ENCODE data around the gene ABHD14A.
A peak's percentile ranks its signal among the peaks of the same experiment; 100 is the strongest.
"Not testable (repeated sequence)": the region's sequence is repeated elsewhere in the genome, so short reads cannot be mapped to it uniquely, and the experiment has no call there.

The ABHD14A gene

GRCh38 chr3:51975852-51976549 lies 1.1 kb downstream of the ABHD14A start:
- DNase-seq, result no peak

DNA sequence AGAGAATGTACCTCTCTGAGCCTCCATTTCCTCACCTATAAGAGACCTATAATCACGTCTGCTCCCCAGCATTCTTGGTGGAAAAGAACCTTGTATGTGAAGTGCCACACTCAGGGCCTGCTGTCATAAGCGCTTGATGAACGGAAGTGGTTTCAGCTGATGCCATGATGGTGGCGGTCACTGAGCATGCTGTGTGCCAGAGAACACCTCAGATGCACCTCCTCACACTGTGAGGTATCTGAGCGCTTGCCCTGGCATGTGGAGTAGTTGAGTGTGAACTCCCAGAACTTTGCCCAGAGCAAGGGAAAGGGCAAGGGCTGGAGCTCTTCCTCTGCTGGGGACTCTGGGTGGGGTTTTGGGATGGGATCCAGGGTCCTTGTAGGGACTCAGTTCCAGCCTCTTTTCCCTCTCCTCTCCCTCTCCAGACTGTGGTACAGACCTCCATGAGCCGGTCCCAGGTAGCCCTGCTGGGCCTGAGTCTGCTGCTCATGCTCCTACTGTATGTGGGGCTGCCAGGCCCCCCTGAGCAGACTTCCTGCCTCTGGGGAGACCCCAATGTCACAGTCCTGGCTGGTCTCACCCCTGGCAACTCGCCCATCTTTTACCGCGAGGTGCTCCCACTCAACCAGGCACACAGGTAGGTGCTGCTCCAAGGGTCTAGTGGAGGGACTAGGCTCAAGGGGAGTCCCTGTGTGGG lies 2.7 kb downstream of the ABHD14A start:
- no peak for DNase-seq

DNA sequence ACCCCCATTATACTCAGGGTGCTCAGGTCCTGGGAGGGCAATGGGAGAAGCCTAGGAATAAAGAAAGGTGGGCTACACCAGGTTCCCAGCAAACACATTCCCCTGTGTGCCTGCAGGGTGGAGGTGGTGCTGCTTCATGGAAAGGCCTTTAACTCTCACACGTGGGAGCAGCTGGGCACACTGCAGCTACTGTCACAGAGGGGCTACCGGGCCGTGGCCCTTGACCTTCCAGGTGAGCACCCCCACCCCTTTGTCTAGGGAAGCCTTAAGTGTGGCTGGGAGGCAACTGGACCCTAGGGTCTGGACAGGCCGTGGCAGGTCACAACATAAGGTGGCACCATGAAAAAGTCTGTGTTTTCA lies 3.3 kb downstream of the ABHD14A start:
- no peak for DNase-seq

DNA sequence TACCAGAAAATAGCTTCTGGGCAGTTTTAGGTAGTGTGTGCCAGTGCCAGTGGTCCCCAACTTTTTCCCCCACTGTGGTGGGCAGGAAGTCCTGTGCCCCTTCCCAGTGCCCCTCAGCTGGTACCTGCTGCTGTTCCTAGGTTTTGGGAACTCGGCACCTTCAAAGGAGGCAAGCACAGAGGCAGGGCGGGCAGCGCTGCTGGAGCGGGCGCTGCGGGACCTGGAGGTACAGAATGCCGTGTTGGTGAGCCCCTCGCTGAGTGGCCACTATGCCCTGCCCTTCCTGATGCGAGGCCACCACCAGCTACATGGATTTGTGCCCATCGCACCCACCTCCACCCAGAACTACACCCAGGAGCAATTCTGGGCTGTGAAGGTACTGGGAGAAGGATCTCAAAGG lies 5.4 kb downstream of the ABHD14A start:
- DNase-seq, result no peak

GRCh38 chr3:51982352-51982837 lies 7.5 kb downstream of the ABHD14A start:
- DNase-seq, result no peak

DNA sequence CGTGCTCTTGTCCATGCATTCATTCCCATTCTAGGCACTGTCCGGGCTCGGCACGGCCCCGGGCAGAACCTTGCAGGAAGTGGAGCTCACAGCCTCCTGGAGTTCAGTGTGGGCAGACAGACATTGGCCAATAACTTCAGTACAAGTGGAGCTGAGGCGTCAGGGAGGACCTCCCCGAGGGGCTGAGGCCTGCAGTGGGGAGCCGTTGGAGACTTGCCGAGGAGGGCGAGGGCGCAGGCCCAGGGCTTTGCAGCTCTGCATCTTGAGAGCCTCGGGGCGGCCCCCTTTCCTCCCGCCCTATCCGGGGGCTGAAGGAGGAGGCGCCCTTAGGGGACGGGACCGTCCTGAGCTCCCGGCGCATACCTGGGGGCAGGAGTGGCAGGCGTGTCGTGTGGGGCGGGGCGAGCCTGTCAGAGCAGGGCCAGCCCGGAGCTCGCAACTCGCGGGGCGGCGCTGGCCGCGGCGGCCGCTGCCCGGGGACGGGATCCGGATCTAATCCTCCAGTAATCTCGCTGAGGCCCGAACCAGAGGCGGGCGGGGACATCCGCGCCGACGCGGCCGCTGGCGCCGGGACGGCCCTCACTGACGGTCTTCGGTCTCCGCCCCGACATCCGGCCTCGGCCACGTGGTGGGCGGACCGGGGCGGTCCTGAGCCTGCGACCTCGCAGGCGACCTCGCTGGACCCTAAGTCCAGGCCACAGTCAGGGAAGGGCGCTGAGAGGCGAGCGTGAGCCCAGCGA lies 8.1 kb downstream of the ABHD14A start, which contains the start of gene ACY1:
ACY1 (plus strand) TSS at position 698 of the 740 bp plus-strand sequence. CDS start 530 bp downstream, outside the sequence.
- no peak for DNase-seq

DNA sequence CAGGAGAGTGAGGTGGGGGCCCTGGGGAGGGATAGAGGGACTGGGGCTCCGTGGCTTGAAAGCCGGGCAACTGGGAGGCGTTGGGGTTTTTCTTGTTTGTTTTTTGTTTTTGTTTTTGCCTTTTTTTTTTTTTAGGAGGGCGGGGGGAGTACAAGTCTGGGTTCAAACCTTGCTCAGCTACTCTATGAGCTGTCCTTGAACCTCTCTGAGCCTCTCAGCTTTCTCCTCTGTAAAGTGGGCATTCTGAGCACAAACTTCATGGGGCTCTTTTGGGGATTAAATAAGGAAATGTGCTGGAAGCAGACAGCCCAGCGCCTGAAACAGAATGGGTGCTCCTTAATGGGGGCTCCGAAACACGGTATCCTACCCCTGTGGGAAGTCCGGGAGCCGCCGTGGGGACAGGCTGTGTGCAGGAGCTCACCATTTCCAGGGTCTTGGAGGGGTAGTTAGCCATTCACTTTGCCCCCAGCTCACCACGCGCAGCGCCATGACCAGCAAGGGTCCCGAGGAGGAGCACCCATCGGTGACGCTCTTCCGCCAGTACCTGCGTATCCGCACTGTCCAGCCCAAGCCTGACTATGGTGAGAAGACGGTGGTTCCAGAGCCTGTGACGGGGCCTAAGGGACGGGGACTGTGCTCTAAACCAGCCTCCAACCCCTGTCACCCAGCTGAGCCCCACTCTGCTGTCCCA lies 8.9 kb downstream of the ABHD14A start:
- DNase-seq, result no peak

- no peak for DNase-seq
Measured at GRCh38 chr3:51984269-51984647, 9.4 kb downstream of the ABHD14A start.

- no peak for DNase-seq
Measured at GRCh38 chr3:51985063-51985462, 10.2 kb downstream of the ABHD14A start.

- no peak for DNase-seq
Measured at GRCh38 chr3:51986010-51986947, 11.4 kb downstream of the ABHD14A start.

DNA sequence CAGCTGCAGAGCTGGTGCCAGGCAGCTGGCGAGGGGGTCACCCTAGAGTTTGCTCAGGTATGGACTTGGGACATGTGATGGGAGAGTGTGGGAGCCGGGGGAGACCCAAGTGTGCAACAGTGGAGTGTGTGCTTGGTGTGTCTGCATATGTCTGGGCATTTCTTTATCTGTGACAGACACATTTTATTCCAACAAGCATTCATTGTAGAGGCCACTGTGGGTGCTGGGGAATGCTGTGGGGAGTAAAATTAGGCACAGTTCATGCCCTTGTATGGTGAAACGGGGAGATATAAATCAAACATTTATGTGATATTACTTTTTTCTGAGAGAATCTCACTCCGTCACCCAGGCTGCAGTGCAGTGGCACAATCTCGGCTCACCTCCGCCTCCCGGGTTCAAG lies 12.7 kb downstream of the ABHD14A start:
- DNase-seq, result no peak

DNA sequence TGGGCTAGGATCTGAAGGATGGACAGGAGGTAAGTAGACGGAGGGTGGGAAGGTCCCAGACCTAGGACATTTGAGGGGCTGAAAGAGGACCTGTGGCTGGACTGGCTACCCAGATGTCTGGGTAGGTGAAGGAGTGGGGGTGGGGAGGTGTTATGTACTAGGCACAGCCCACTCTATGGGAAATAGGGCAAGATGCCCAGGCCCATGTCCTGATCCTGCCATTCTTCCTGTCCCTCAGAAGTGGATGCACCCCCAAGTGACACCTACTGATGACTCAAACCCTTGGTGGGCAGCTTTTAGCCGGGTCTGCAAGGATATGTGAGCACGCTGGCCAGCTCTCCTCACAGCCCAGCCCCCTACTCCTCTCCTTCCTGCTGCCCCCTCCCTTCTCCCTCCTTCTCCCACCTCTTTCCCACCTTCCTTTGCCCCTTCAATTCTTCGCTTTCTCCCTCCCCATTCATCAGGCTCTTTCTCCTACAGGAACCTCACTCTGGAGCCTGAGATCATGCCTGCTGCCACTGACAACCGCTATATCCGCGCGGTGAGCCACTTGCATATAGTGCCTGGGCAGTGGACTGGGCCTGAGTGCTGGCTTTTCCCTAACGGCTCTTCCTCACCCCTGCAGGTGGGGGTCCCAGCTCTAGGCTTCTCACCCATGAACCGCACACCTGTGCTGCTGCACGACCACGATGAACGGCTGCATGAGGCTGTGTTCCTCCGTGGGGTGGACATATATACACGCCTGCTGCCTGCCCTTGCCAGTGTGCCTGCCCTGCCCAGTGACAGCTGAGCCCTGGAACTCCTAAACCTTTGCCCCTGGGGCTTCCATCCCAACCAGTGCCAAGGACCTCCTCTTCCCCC lies 13.7 kb downstream of the ABHD14A start:
- DNase-seq, result no peak

GRCh38 chr3:51990501-51990971 lies 15.7 kb downstream of the ABHD14A start:
- DNase-seq, result not testable (repeated sequence)

DNA sequence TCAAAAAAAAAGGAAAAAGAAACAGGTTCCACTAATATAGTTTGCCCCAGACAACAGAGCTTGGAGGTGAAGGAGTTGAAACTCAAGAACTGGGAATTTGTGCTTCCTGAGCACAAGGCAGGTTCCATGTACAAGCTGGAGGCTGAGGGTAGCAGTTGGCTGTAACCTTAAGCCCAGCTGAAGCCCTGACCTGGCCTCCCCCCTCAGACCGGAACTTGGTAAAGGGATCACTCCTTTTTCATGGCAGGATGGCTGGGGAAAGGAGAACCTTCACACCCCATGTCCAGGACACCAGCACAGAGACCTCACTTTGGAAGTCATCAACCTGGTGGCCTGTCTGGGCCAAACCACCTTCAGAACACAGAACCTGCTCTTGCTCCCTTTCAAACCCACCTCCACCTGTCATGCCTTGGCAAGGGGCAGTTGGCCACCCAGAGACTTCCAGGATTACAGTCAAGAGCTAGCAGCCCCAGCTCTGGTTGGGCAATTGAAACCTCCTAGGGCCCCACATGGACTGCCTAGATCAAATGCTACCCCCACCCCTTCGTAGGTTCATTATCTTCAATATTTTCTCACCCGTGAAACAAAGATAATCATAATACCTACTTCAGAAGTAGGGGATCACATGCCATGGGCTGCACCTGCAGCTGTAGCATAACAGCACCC lies 17.3 kb downstream of the ABHD14A start:
- DNase-seq, result no peak

DNA sequence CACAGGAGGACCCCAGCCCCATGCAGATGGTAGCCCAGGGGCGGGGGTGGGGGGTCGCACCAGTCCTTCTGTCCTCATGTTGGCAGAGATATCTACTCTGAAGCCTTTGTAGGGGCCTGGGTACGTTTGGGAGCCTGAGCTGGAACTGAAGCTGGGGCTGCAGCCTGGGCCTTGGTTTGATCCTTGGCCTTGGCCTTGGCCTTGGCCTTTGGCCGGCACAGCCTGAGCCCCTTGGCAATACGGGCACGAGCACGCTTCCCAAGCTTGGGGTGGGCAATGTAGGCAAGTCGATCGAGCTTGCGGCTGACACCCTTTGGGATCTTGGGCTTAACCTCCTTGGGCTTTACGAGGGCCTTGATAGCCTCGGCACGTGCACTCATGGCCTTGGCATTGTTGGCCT lies 18.8 kb downstream of the ABHD14A start:
- not testable (repeated sequence) for DNase-seq

GRCh38 chr3:51994530-51994929 lies 19.7 kb downstream of the ABHD14A start:
- no peak for DNase-seq

GRCh38 chr3:51995346-51996163 lies 20.7 kb downstream of the ABHD14A start, which contains the start of gene RPL29:
Gene RPL29 (minus strand): TSS chr3:51995895. CDS start chr3:51995461, 434 bp downstream.
- peak; percentile 70 for DNase-seq

DNA sequence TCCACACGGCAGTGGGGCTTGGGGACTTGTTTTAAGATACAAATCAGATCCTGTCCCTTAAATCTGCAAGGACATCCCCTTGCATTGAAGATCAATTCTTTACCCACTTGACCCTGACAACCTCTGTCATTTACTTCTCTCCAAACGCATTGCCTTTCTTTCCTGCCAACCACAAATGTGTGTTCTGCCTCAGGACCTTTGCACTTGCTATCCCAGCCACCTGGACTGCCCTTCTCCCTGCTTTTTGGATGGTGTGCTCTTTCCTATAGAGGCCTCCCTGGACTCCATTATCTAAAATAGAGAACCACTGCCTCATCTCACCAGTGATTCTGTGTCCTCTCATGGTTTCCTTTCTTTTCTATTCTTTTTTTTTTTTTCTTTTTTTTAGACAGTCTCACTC lies 22.3 kb downstream of the ABHD14A start:
- DNase-seq, result no peak

GRCh38 chr3:51997935-51998596 lies 23.2 kb downstream of the ABHD14A start:
- no peak for DNase-seq

Measured in NCI-H187 treated with DMSO at 0.1 percent for 48 hours (cell line).